Ishikawa (cell line): ENCODE data around the gene COL25A1.

Experiments used
- CEBPB ChIP-seq: IDR thresholded peaks from 2 replicates; pipeline ENCODE4 v1.6.1; 2012
- CREB1 ChIP-seq: IDR thresholded peaks from 2 replicates; pipeline ENCODE4 v1.6.1; 2012; ENCODE audit warnings: low read depth
- EGR1 ChIP-seq: IDR thresholded peaks from 2 replicates; pipeline ENCODE4 v1.6.1; 2012
- EP300 ChIP-seq: IDR thresholded peaks from 2 replicates; pipeline ENCODE4 v1.6.1; 2012; ENCODE audit warnings: borderline replicate concordance
- FOXM1 ChIP-seq: IDR thresholded peaks from 2 replicates; pipeline ENCODE4 v1.6.1; 2012; ENCODE audit warnings: low read depth, borderline replicate concordance
- MAX ChIP-seq: IDR thresholded peaks from 2 replicates; pipeline ENCODE4 v1.6.1; 2012
- NFIC ChIP-seq: IDR thresholded peaks from 2 replicates; pipeline ENCODE4 v1.6.1; 2012
- RAD21 ChIP-seq: IDR thresholded peaks from 2 replicates; pipeline ENCODE4 v1.6.1; 2012; ENCODE audit warnings: low read depth
- TAF1 ChIP-seq: IDR thresholded peaks from 2 replicates; pipeline ENCODE4 v1.6.1; 2012; ENCODE audit warnings: low read depth, mild to moderate bottlenecking
- TCF12 ChIP-seq: IDR thresholded peaks from 2 replicates; pipeline ENCODE4 v1.6.1; 2012; ENCODE audit warnings: low read depth
- TEAD4 ChIP-seq: IDR thresholded peaks from 2 replicates; pipeline ENCODE4 v1.6.1; 2012
- YY1 ChIP-seq: IDR thresholded peaks from 2 replicates; pipeline ENCODE4 v1.6.1; 2012; ENCODE audit warnings: low read depth
- ZBTB7A ChIP-seq: IDR thresholded peaks from 2 replicates; pipeline ENCODE4 v1.6.1; 2012; ENCODE audit warnings: low read depth
- TF ChIP-seq, protein P1 (sequence below): IDR thresholded peaks from 2 replicates; pipeline ENCODE4 v1.6.1; 2012
- TF ChIP-seq, protein P2 (sequence below): IDR thresholded peaks from 2 replicates; pipeline ENCODE4 v1.6.1; 2012; ENCODE audit warnings: low read depth, mild to moderate bottlenecking

Gene COL25A1

DNA sequence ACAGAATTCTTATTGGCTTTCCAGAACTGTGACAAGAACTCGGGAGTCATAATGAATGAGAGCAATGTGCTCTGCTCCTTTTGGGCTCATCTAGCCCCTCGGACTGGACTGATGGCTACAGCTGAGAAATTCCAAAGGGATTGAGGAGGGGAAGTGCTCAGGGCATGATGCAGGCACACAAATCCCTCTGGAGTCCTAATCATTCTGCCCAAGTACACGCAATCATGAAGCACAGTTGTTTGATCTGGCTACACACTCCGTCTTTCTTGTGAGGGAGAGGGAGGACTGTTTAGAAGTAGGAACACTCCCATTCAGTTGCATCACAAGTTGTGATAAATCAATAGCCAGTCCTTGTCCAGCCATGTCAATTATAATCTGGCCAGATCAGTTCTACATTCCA is 237.5 kb downstream of the COL25A1 start:
- TF ChIP-seq, protein P1, sequence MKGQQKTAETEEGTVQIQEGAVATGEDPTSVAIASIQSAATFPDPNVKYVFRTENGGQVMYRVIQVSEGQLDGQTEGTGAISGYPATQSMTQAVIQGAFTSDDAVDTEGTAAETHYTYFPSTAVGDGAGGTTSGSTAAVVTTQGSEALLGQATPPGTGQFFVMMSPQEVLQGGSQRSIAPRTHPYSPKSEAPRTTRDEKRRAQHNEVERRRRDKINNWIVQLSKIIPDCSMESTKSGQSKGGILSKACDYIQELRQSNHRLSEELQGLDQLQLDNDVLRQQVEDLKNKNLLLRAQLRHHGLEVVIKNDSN = no peak
- TF ChIP-seq RAD21 (no peak), CREB1 (no peak), TEAD4 (no peak), EGR1 (no peak), FOXM1 (no peak), CEBPB (no peak), NFIC (no peak), MAX (no peak), YY1 (no peak), EP300 (no peak), TAF1 (no peak), ZBTB7A (no peak), TCF12 (no peak)
- TF ChIP-seq, protein P2, sequence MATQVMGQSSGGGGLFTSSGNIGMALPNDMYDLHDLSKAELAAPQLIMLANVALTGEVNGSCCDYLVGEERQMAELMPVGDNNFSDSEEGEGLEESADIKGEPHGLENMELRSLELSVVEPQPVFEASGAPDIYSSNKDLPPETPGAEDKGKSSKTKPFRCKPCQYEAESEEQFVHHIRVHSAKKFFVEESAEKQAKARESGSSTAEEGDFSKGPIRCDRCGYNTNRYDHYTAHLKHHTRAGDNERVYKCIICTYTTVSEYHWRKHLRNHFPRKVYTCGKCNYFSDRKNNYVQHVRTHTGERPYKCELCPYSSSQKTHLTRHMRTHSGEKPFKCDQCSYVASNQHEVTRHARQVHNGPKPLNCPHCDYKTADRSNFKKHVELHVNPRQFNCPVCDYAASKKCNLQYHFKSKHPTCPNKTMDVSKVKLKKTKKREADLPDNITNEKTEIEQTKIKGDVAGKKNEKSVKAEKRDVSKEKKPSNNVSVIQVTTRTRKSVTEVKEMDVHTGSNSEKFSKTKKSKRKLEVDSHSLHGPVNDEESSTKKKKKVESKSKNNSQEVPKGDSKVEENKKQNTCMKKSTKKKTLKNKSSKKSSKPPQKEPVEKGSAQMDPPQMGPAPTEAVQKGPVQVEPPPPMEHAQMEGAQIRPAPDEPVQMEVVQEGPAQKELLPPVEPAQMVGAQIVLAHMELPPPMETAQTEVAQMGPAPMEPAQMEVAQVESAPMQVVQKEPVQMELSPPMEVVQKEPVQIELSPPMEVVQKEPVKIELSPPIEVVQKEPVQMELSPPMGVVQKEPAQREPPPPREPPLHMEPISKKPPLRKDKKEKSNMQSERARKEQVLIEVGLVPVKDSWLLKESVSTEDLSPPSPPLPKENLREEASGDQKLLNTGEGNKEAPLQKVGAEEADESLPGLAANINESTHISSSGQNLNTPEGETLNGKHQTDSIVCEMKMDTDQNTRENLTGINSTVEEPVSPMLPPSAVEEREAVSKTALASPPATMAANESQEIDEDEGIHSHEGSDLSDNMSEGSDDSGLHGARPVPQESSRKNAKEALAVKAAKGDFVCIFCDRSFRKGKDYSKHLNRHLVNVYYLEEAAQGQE = no peak

GRCh38 chr4:109053257-109053656 is 249.2 kb downstream of the COL25A1 start:
- TF ChIP-seq FOXM1 (no peak), TEAD4 (no peak), EGR1 (no peak), NFIC (no peak), EP300 (no peak), TCF12 (no peak), CEBPB (no peak), MAX (no peak), RAD21 (no peak), CREB1 (no peak), TAF1 (no peak), YY1 (no peak), ZBTB7A (no peak)
- TF ChIP-seq, protein P2 = no peak
- TF ChIP-seq, protein P1 = no peak

- no peak for TF ChIP-seq TAF1
- TF ChIP-seq CREB1 = no peak
- TF ChIP-seq MAX = no peak
- TF ChIP-seq RAD21 = no peak
- no peak for TF ChIP-seq EP300
- TF ChIP-seq YY1 = no peak
- no peak for TF ChIP-seq FOXM1
- no peak for TF ChIP-seq EGR1
- TF ChIP-seq, protein P2 = no peak
- no peak for TF ChIP-seq NFIC
- TF ChIP-seq, protein P1 = no peak
- TF ChIP-seq ZBTB7A = no peak
- TF ChIP-seq TEAD4 = no peak
- no peak for TF ChIP-seq CEBPB
- no peak for TF ChIP-seq TCF12
These were observed 249.6 kb downstream of the COL25A1 start for GRCh38 chr4:109052821-109053220.

GRCh38 chr4:109051054-109051453 is 251.4 kb downstream of the COL25A1 start:
- TF ChIP-seq ZBTB7A = no peak
- no peak for TF ChIP-seq TAF1
- TF ChIP-seq, protein P2 = no peak
- no peak for TF ChIP-seq MAX
- TF ChIP-seq, protein P1 = no peak
- TF ChIP-seq EGR1 = no peak
- TF ChIP-seq RAD21 = no peak
- no peak for TF ChIP-seq NFIC
- no peak for TF ChIP-seq TEAD4
- no peak for TF ChIP-seq TCF12
- no peak for TF ChIP-seq FOXM1
- no peak for TF ChIP-seq CEBPB
- TF ChIP-seq EP300 = no peak
- no peak for TF ChIP-seq YY1
- TF ChIP-seq CREB1 = no peak
